GM18861 (cell line): ENCODE measurements around the gene ZYG11B.
"Not testable (repeated sequence)": the region's sequence is repeated elsewhere in the genome, so short reads cannot be mapped to it uniquely, and the experiment has no call there.

Source experiments
- ATAC-seq: cut with Tn5 transposase; IDR thresholded peaks from one replicate; pipeline ENCODE4 v1.9.1; 2021; ENCODE audit not compliant: unreplicated experiment

Gene ZYG11B

GRCh38 chr1:52842643-52843310 is 116.5 kb downstream of the ZYG11B start, which contains the start of gene ZYG11A:
TSS of gene ZYG11A (plus strand) at chr1:52842760. CDS start at chr1:52842884, 124 bp downstream.
- peak; percentile 86 for ATAC-seq

DNA sequence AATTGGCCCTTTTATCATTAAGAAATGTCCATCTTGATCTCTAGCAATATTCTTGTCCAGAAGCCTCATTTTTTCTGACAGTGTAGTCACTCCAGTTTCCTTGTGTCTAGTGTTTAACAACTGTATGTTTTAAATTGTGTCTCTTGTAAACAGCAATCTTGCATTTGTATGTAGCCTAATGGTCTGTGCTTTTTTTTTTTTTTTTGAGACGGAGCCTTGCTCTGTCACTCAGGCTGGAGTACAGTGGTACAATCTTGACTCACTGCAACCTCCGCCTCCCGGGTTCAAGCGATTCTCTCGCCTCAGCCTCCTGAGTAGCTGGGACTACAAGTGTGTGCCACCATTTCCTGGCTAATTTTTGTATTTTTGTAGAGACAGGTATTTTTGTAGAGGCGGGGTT is 118.9 kb downstream of the ZYG11B start:
- not testable (repeated sequence) for ATAC-seq

DNA sequence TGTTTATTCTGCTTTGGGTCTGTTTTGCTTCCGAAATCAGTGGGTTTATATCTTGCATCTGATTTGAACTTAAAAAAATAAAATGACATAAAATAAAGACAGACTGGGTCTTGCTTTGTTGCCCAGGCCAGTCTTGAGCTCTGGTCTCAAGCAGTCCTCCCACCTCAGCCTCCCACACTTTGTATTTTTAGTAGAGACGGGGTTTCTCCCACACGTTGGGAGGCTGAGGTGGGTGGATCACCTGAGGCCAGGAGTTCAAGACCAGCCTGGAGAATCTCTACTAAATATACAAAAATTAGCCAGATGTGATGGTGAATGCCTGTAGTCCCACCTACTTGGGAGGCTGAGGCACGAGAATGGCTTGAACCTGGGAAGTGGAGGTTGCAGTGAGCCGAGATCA is 122.2 kb downstream of the ZYG11B start:
- ATAC-seq = no peak

DNA sequence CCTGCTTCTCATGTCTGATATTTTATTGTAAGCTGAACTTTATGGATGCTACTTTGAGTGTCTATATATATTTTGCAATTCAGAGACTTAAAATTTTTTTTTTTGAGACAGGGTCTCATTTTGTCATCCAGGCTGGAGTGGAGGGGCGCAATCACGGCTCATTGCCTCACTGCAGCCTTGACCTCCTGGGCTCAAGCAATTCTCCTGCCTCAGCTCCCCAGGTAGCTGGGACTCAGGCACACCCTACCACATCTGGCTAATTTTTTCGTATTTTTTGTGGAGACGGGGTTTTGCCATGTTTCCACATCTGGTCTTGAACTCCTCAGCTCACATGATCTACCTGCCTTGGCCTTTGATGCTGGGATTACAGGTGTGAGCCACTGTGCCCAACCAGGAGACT is 124.7 kb downstream of the ZYG11B start:
- ATAC-seq = no peak

- no peak for ATAC-seq
Observed at GRCh38 chr1:52852854-52853253, 126.6 kb downstream of the ZYG11B start.

DNA sequence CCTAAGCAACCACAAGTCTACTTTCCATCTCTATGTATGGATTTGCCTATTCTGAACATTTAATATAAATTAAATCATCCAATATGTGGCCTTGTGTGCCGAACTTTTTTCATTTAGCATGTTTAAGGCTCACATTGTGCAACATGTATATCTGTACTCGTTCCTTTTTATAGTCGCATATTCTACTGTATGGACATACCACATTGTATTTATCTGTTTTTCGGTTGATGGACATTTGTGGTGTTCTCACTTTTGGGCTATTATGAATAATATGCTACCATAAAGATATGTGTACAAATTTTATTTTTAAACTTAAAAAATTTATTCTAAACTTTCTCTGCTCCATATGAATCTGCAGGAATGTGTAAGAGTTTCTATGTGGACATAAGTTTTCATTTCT is 129.3 kb downstream of the ZYG11B start:
- ATAC-seq = no peak

DNA sequence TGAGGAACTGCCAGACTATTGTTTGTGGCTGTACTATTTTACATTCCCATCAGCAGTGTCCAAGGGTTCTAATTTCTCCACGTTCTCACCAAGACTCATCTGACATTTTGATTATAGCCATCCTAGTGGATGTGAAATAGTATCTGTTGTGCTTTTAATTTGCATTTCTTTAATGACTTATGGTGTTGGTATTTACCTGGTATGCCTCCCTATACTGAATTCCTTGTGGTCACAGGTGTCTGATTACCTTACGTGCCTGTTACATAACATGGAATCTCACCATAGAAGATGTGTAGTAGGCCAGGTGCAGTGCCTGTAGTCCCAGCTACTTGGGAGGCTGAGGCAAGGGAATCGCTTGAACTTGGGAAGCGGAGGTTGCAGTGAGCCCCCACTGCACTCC is 129.8 kb downstream of the ZYG11B start:
- no peak for ATAC-seq

- ATAC-seq = no peak
Observed at GRCh38 chr1:52857443-52857842, 131.2 kb downstream of the ZYG11B start.

DNA sequence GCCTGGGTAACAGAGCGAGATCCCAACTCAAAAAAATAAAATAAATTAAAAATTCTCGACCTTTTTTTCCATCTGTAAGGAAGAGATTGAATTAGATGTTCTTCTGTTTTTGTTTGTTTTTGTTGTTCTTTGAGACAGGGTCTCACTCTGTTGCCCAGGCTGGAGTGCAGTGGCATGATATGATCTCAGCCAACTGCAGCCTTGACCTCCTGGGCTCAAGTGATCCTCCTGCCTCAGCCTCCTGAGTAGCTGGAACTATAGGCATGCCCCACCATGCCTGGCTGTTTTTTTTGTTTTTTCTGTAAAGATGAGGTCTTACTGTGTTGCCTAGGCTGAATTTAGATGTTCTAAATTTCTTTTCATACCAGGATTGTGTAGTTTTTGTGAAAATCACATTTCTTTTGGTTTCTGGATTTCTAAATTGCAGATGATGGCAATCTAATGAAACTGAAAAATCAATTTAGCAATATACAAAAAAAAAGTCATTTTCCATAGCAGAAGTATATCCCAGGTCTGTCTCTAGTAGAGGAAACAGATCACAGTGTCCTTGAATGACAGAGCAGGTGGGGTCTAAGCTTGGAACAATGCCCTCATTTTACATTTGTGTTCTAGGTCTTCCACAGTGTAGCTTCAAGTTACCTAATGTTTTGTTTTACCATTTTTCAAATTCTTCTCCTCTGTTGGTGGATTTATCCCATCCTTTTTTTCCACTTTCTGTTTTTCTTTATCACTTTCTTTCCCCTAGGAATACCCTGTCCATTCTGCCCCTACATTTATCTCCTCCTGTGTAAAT is 136.6 kb downstream of the ZYG11B start:
- ATAC-seq = no peak

DNA sequence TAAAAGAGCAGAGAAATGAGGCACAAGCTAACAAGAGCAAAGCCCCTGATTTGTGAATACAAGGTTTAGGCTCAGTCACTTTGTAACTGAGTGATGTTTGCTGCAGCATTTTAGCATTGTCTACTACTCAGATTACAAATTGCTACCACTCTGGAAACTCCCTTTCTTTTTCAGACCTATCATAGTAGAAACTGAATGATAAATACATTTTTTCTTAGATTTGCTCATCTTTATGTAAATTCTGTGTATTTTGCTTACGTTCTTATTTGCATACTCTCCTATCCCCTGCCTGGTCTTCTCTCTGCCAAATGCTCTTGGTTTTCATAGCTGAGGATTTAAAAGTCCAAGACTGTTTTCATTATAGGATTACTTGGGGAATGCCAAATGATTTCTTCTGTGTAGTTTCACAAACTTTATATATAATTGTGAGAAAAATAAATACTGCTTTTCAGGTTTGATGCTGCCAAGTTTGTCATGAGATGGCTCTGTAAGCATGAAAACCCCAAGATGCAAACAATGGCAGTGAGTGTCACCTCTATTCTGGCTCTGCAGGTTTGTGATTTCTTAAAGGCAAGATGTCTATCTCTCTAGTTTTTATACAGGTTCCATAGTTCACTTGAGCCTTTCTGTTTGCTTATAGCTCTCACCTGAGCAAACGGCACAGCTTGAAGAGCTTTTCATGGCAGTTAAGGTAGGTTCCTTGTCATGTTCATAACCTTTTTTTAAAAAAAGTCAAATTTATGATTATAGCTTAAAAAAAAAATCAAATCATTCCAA is 141.0 kb downstream of the ZYG11B start:
- peak; percentile 91 for ATAC-seq

DNA sequence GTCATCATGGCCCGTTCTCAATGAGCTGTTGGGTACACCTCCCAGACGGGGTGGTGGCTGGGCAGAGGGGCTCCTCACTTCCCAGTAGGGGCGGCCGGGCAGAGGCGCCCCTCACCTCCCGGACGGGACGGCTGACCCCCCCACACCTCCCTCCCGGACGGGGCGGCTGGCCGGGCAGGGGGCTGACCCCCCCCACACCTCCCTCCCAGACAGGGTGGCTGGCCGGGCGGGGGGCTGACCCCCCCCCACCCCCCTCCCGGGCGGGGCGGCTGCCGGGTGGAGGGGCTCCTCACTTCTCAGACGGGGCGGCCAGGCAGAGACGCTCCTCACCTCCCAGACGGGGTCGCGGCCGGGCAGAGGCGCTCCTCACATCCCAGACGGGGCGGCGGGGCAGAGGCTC is 143.5 kb downstream of the ZYG11B start:
- ATAC-seq = not testable (repeated sequence)

GRCh38 chr1:52876843-52877242 is 150.6 kb downstream of the ZYG11B start:
- no peak for ATAC-seq
